HG03103 (cell line): ENCODE results near the gene KIT.

ENCODE experiments used
- ATAC-seq: cut with Tn5 transposase; IDR thresholded peaks from one replicate; pipeline ENCODE4 v1.9.1; 2021; ENCODE audit warnings: low read depth; ENCODE audit not compliant: unreplicated experiment

KIT gene

GRCh38 chr4:54659749-54660535 lies 2.2 kb downstream of the KIT start:
- no peak for ATAC-seq

- ATAC-seq: no peak
Measured at GRCh38 chr4:54660591-54660990, 2.8 kb downstream of the KIT start.

GRCh38 chr4:54661169-54661568 lies 3.4 kb downstream of the KIT start:
- no peak for ATAC-seq

- no peak for ATAC-seq
Measured at GRCh38 chr4:54661686-54662085, 3.9 kb downstream of the KIT start.

- no peak for ATAC-seq
Measured at GRCh38 chr4:54662123-54662522, 4.4 kb downstream of the KIT start.

- no peak for ATAC-seq
Measured at GRCh38 chr4:54662901-54663585, 5.3 kb downstream of the KIT start.

GRCh38 chr4:54664400-54664799 lies 6.6 kb downstream of the KIT start:
- ATAC-seq: no peak

GRCh38 chr4:54668014-54668611 lies 10.4 kb downstream of the KIT start:
- ATAC-seq: no peak

GRCh38 chr4:54669831-54670230 lies 12.1 kb downstream of the KIT start:
- no peak for ATAC-seq

- ATAC-seq: no peak
Measured at GRCh38 chr4:54675721-54676461, 18.1 kb downstream of the KIT start.

GRCh38 chr4:54676658-54677057 lies 18.9 kb downstream of the KIT start:
- ATAC-seq: no peak

- no peak for ATAC-seq
Measured at GRCh38 chr4:54677416-54677815, 19.7 kb downstream of the KIT start.

- ATAC-seq: no peak
Measured at GRCh38 chr4:54677853-54678650, 20.3 kb downstream of the KIT start.

GRCh38 chr4:54678826-54679225 lies 21.1 kb downstream of the KIT start:
- ATAC-seq: no peak

GRCh38 chr4:54679813-54680212 lies 22.1 kb downstream of the KIT start:
- no peak for ATAC-seq

- peak; percentile 36 for ATAC-seq
Measured at GRCh38 chr4:54683616-54684346, 26.0 kb downstream of the KIT start.

- no peak for ATAC-seq
Measured at GRCh38 chr4:54685810-54686209, 28.1 kb downstream of the KIT start.

GRCh38 chr4:54687887-54688841 lies 30.4 kb downstream of the KIT start:
- ATAC-seq: peak; percentile 49
